GM18907 (cell line): ENCODE results near the gene AGK.
"Not testable (repeated sequence)": the region's sequence is repeated elsewhere in the genome, so short reads cannot be mapped to it uniquely, and the experiment has no call there.

Experiments used
- ATAC-seq: cut with Tn5 transposase; IDR thresholded peaks from one replicate; pipeline ENCODE4 v1.9.1; 2021; ENCODE audit warnings: mild to moderate bottlenecking, moderate library complexity; ENCODE audit not compliant: unreplicated experiment

The AGK gene

GRCh38 chr7:141551782-141552181, 572 bp downstream of the AGK start:
- ATAC-seq, result no peak

GRCh38 chr7:141557360-141557759, 6.2 kb downstream of the AGK start:
- ATAC-seq, result no peak

- ATAC-seq, result peak; percentile 38
These were observed 6.8 kb downstream of the AGK start for GRCh38 chr7:141557831-141558531.

- peak; percentile 76 for ATAC-seq
These were observed 7.5 kb downstream of the AGK start for GRCh38 chr7:141558544-141559183.

- ATAC-seq, result no peak
These were observed 8.8 kb downstream of the AGK start for GRCh38 chr7:141559961-141560360.

- no peak for ATAC-seq
These were observed 10.8 kb downstream of the AGK start for GRCh38 chr7:141562036-141562435.

GRCh38 chr7:141562543-141562942, 11.3 kb downstream of the AGK start:
- no peak for ATAC-seq

GRCh38 chr7:141562972-141563371, 11.8 kb downstream of the AGK start:
- no peak for ATAC-seq

GRCh38 chr7:141563956-141564623, 12.9 kb downstream of the AGK start:
- peak; percentile 66 for ATAC-seq

- ATAC-seq, result no peak
These were observed 16.2 kb downstream of the AGK start for GRCh38 chr7:141567432-141567831.

GRCh38 chr7:141568227-141568626, 17.0 kb downstream of the AGK start:
- ATAC-seq, result no peak

- ATAC-seq, result no peak
These were observed 19.8 kb downstream of the AGK start for GRCh38 chr7:141571059-141571458.

- ATAC-seq, result no peak
These were observed 21.0 kb downstream of the AGK start for GRCh38 chr7:141572175-141572574.

GRCh38 chr7:141573511-141573910, 22.3 kb downstream of the AGK start:
- ATAC-seq, result no peak

- ATAC-seq, result no peak
These were observed 24.0 kb downstream of the AGK start for GRCh38 chr7:141575164-141575563.

- ATAC-seq, result no peak
These were observed 24.6 kb downstream of the AGK start for GRCh38 chr7:141575654-141576448.

- ATAC-seq, result no peak
These were observed 26.0 kb downstream of the AGK start for GRCh38 chr7:141577043-141577839.

GRCh38 chr7:141579953-141580352, 28.7 kb downstream of the AGK start:
- not testable (repeated sequence) for ATAC-seq

GRCh38 chr7:141582063-141582462, 30.9 kb downstream of the AGK start:
- not testable (repeated sequence) for ATAC-seq

- ATAC-seq, result no peak
These were observed 33.7 kb downstream of the AGK start for GRCh38 chr7:141584935-141585334.
